Fibroblast of skin of abdomen (primary cell): ENCODE measurements around the gene IL22RA1.

Experiments used
- DNase-seq: peaks from one replicate; pipeline ENCODE4 v3.0.0-alpha.2; 2013

IL22RA1 gene

DNA sequence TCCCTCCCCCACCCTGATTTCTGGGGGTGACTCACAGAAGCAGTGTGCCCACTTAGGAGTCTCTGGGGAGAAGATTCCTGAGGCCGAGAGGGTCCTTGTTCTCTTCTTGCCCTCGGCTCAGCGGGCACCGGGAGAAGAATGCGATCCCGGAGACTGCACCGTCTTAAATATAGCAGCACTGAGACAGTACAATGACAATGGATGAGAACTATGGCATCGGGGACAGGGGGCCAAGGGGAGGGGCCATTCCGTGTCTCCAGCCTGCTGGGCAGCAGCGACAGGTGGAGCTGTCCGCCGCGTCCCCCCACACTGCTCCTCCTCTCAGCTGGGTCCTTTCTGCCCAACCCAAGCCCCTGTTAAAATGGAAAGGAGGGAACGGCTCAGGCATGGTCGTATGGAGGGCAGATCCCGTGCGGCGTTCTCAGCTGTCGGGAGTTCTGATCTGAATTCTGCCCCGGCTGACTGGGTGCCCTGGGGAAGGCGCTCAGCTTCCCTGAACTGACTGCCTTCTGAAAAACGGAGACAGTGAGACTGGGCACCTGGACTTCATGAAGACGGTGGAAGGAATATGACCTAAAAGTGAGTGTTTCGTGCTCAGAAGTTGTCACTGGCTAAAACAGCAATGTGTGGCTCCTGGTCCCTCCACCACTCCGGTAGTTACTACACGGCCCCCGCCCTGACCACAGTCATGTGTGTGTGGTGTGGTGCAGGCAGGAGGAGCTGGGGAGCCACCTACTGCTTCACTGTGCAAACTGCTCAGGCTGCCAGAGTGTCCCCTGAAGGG is 30.8 kb downstream of the IL22RA1 start, which contains the start of gene MYOM3:
TSS of gene MYOM3 (minus strand) at position 140 of the 784 bp plus-strand sequence. CDS start 3,499 bp downstream, outside the sequence.
- peak; percentile 70 for DNase-seq

GRCh38 chr1:24111262-24111995 is 31.5 kb downstream of the IL22RA1 start:
- DNase-seq = no peak

GRCh38 chr1:24110642-24111261 is 32.2 kb downstream of the IL22RA1 start:
- DNase-seq = no peak

GRCh38 chr1:24109686-24110475 is 33.1 kb downstream of the IL22RA1 start:
- no peak for DNase-seq

DNA sequence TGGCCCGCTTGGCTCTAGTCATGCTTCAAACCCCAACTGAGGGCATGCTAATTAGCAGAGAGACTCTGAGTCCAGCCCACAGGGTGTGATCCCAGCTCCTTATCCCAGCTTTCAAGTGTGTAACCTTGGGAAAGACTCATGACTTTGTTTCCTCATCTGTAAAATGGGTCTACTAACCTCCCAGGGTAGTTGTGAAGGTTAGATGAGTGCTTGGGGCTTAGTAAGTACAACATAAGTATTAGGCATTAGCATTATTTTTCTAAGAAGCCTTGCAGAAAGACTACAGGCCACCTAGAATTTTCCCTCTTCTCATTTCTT is 33.8 kb downstream of the IL22RA1 start:
- no peak for DNase-seq

- DNase-seq = peak; percentile 86
These were observed 34.4 kb downstream of the IL22RA1 start for GRCh38 chr1:24108334-24109165.

DNA sequence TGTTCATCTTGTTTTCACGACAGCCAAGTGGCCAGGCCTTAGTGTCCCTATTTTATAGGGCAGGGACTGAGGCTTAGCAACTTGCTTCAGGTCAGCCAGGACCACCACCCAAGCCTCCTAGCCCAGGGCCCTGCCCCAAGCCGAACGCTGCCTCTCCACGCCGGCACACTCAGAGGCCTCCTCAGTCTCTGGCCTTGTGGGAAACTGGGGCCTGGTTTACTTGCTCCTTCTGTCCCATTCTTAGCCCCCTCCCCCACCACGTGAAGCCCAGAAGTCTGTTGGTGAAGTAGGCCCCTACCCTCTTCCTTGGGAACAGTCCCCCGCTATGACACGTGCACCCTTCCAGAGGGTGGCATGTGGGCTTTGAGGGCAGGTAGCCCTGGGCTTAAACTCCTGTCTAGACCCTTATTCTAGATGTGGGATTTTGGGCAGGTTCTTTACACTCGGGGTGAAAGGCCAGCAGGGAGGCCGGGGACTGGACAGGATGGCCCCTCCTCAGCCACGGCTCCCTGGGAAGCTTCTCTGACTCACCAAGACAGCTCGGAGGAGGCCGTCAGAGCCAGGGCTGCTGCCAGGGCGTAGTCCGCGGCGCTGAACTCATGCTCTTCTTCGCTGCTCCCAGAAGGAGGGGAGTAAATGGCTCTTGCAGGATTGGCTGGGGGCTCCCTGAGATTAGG is 35.3 kb downstream of the IL22RA1 start:
- peak; percentile 43 for DNase-seq

GRCh38 chr1:24105368-24106160 is 37.4 kb downstream of the IL22RA1 start:
- DNase-seq = no peak

DNA sequence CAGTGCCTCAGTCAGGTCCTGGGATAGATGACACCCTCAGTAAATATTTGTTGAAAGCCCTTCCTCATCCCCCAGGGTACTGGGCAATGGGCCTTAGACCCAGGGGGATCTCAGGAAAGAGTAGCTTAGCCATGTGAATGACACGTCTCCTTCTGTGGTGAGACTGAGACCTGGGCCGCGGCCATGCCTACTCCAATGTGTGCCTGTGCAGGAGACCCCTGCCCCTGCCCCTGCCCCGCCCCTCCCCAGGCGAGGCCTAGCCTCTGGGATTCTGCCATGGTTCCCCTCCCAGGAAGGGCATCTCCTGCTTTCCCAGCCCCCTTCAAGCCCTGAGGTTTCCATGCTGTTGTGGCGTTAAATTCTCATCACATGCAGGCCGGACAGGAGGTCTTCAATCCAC is 38.1 kb downstream of the IL22RA1 start:
- no peak for DNase-seq

- no peak for DNase-seq
These were observed 39.1 kb downstream of the IL22RA1 start for GRCh38 chr1:24103879-24104278.

- DNase-seq = no peak
These were observed 39.5 kb downstream of the IL22RA1 start for GRCh38 chr1:24103408-24103807.

- no peak for DNase-seq
These were observed 40.0 kb downstream of the IL22RA1 start for GRCh38 chr1:24102961-24103360.

DNA sequence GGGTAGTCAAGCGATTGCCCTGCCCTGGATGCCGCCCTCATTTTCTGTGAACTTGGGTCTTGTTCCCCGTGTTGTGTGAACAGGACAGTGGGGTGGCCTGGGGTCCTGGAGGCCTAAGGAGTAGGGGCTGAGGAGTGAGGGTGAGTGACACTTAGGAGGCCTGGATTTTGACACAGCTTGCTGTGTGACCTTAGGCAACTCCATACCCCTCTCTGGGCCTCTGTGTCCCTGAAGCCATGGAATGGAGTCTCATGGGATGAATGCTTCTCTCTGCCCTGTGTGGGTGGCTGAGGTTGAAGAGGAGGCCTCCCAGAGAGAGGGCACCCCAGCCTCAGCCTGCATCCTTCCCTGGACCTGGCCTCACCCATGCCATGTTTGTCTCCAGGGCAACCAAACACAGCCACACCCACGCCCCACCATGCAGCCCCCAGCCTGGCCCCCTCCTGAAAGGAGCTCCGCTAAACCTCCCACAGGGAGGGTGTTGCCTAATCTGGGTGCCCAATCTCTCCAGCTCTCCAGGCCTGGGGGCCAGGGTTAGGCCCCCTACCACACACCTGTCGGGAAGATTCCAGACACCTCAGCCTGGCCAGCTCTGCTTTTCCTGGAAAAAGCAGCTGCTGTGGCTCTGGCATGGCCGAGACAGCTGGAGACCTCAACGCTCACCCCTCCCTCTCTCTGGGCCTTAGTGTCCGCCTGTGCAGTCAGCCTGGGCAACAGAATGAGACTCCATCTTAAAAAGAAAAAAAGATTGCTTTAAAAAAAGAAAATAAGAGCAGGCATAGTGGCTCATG is 40.9 kb downstream of the IL22RA1 start:
- DNase-seq = no peak

- DNase-seq = no peak
These were observed 41.8 kb downstream of the IL22RA1 start for GRCh38 chr1:24100945-24101737.

DNA sequence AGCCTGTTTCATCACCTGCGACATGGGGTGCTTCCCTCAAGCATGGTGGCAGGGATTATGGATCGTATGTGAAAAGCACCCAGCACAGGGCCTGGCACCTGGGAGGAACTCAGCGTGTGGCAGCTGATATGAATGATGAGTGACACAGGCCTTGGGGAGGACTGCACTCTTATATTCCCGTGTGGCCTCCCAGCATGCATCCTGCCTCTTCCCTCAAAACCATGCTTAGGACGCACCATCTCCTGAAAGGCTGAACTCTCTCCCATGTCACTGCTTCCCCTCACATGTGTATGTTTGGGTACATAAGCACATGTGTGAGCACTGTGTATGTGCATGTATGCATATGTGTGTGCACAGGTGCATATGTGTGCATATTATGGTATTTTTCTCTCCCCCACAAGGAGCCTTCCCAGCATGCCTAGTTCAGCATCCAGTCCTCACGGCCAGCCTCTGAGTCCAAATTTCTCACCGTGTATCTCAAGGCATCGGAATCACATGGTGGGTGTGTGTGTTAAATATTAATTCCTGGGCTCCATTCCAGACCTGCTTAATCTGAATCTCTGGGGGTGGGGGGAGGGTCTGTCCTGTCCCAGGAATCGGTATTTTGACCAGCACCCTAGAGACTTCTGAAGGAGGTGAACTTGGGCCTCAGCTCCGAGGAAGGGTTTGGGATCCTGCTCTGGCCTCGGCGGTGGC is 43.8 kb downstream of the IL22RA1 start:
- DNase-seq = no peak

- DNase-seq = no peak
These were observed 44.8 kb downstream of the IL22RA1 start for GRCh38 chr1:24098102-24098501.

DNA sequence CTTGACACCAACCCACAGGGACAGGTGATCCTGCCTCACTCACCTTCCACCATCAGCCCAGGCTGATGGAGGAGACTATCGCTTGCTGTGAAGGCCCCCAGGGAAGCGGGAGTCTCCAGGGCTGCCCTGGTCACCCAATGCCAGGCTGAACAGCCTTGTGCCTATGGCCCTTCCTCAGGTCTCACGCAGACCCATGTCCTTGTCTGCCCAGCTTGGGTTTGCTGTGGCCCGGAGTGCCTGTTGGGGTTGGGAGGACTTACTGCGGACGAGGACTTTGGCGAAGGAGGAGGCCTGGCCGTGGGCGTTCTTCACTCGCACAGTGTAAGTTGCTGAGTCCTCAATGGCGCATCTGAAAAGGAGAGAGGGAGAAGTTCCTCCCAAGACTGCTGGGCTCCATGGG is 45.3 kb downstream of the IL22RA1 start:
- no peak for DNase-seq

DNA sequence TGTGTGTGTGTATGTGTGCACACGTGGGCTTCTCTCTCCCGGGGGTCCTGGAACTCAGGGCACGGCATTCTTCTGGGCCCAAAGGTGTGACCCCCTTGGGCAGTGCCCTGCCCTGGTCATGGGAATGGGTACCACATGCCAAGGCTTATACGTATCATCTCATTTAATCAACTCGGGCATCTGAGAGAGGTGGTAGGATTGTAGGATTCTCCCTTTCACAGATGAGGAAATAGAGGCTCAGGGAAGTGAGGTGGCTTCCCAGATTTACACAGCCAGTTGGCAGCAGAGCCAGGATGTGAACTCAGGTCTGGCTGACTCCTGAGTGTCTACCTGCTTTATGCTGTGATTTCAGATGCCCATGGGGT is 46.2 kb downstream of the IL22RA1 start:
- no peak for DNase-seq
